Thyroid gland (tissue), 4 donors: ENCODE results near the gene FAM3B.

Experiments used
- CTCF ChIP-seq, 6 experiments: fragments of 200-600 bp in 3 of 6; fragments of 450-650 bp in 3 of 6; sonication (generic) in 3 of 6; IDR thresholded peaks; one replicate each; pipeline ENCODE4 v1.5.1; 2016 to 2019; ENCODE audit warnings: antibody characterized with exemption in 6 of 6, mild to moderate bottlenecking in 2 of 6, inconsistent platforms in 1 of 6, moderate library complexity in 1 of 6
- POLR2A ChIP-seq, 2 donors: fragments of 450-650 bp; IDR thresholded peaks; one replicate each; pipeline ENCODE4 v1.6.1; 2017; ENCODE audit warnings: antibody characterized with exemption in 2 of 2, mild to moderate bottlenecking in 2 of 2, moderate library complexity in 1 of 2

GRCh38 chr21:41317063-41317392, 427 bp downstream of the FAM3B start:
- TF ChIP-seq CTCF (IDR thresholded peaks at IDR 0.05) (no peak), POLR2A (IDR thresholded peaks at IDR 0.05) (no peak)
